Retina (tissue), 1 donor: ENCODE results near the gene LRP5.
"Not testable (repeated sequence)": the region's sequence is repeated elsewhere in the genome, so short reads cannot be mapped to it uniquely, and the experiment has no call there.

ENCODE experiments used
- DNase-seq: peaks from one replicate; pipeline ENCODE4 v3.0.0-alpha.2; 2016

LRP5 gene

GRCh38 chr11:68471360-68472340 is 159.3 kb downstream of the LRP5 start:
- no peak for DNase-seq

GRCh38 chr11:68472778-68473177 is 160.4 kb downstream of the LRP5 start:
- DNase-seq, result no peak

GRCh38 chr11:68473693-68474092 is 161.3 kb downstream of the LRP5 start:
- no peak for DNase-seq

- not testable (repeated sequence) for DNase-seq
Observed at GRCh38 chr11:68475626-68476025, 163.2 kb downstream of the LRP5 start.

GRCh38 chr11:68479390-68479789 is 167.0 kb downstream of the LRP5 start:
- no peak for DNase-seq

- no peak for DNase-seq
Observed at GRCh38 chr11:68480193-68480592, 167.8 kb downstream of the LRP5 start.

GRCh38 chr11:68480852-68481510 is 168.6 kb downstream of the LRP5 start:
- no peak for DNase-seq

- DNase-seq, result no peak
Observed at GRCh38 chr11:68481579-68482240, 169.3 kb downstream of the LRP5 start.

- DNase-seq, result no peak
Observed at GRCh38 chr11:68488623-68489022, 176.2 kb downstream of the LRP5 start.

GRCh38 chr11:68495220-68495729 is 182.9 kb downstream of the LRP5 start:
- DNase-seq, result no peak

- DNase-seq, result no peak
Observed at GRCh38 chr11:68495872-68496271, 183.5 kb downstream of the LRP5 start.

- no peak for DNase-seq
Observed at GRCh38 chr11:68497761-68498160, 185.4 kb downstream of the LRP5 start.

- DNase-seq, result no peak
Observed at GRCh38 chr11:68498321-68498720, 185.9 kb downstream of the LRP5 start.
